ENCODE data around the gene C4B.
"Not testable (repeated sequence)": the region's sequence is repeated elsewhere in the genome, so short reads cannot be mapped to it uniquely, and the experiment has no call there.

Gene C4B

GRCh38 chr6:32014547-32014946 is at the start of gene C4B:
C4B (plus strand) TSS chr6:32014795; CDS start chr6:32014846, 51 bp downstream.
- not testable (repeated sequence) for DNase-seq

DNA sequence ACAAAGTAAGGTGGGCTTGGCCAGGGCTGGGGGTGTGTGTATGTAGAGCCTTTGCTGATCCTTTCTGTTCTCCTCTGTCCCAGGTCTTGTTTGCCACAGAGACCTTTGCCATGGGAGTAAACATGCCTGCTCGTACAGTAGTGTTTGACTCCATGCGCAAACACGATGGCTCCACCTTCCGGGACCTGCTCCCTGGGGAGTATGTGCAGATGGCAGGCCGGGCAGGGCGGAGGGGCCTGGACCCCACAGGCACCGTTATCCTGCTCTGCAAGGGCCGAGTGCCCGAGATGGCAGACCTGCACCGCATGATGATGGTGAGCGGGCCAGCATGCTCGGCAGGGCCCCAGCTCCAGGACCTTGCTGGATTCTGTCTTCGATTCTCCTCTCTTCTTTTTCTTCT is 48.9 kb upstream of the C4B start:
- no peak for DNase-seq

DNA sequence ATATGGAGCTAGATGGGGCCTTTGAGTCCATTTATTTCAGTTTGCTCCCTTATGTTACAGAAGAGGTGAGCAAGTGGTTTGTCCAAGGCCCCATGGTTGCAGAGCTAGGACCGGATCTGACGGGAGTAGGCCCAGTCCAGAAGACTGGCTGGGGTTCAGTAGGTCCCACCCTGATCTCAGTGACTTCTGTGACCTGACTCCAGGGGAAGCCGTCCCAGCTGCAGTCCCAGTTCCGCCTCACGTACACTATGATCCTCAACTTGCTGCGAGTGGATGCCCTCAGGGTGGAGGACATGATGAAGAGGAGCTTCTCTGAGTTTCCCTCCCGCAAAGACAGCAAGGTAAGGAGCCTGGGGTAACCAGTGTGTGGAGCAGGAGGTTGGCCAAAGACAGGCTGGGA is 48.1 kb upstream of the C4B start:
- DNase-seq = no peak

- DNase-seq = no peak
Observed at GRCh38 chr6:31966997-31967925, 47.3 kb upstream of the C4B start.

DNA sequence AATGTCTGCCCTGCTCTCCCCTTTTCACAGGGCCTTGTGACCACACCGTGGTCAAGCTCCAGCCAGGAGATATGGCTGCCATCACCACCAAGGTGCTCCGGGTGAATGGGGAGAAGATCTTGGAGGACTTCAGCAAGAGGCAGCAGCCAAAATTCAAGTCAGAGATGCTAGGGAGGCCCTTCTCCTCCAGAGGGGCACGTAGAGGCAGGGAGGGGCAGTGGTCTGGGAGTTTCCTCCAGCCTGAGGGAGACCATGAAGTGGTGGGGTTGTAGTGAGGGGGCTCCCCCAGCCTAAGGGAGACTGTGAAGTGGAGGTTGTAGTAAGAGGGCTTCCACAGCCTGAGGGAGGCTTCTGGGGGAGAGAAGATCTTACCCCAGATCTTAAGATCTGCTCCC is 46.7 kb upstream of the C4B start:
- no peak for DNase-seq

- no peak for DNase-seq
Observed at GRCh38 chr6:31968326-31968725, 46.3 kb upstream of the C4B start.

DNA sequence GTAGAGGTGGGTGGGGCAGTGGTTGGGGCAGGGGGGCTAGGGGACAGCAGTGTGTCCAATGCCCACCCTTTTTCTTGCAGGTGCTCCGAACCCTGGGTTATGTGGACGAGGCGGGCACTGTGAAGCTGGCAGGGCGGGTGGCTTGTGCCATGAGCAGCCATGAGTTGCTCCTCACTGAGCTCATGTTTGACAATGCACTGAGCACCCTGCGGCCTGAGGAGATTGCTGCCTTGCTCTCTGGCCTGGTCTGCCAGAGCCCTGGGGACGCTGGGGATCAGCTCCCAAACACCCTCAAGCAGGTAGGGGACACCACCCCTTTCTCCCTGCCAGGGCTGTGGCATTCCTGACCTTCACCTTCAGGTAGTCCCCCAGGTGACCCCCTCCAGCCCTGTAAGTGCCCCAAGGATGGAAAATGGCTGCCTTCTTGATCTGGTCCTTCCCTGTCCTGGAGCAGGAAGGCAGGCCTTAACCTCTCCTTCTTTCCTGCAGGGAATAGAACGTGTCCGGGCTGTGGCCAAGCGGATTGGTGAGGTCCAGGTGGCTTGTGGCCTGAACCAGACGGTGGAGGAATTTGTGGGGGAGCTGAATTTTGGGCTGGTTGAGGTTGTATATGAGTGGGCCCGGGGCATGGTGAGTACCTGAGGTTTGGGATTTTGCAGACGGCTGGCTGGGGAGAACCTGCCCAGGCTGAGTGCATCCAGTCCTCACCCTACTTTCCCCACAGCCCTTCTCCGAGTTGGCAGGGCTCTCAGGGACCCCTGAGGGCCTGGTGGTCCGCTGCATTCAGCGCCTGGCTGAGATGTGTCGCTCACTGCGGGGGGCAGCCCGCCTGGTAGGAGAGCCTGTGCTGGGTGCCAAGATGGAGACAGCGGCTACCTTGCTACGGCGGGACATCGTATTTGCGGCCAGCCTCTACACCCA is 45.5 kb upstream of the C4B start:
- no peak for DNase-seq

- no peak for DNase-seq
Observed at GRCh38 chr6:31969712-31970603, 44.6 kb upstream of the C4B start.

GRCh38 chr6:31970604-31971271 is 43.9 kb upstream of the C4B start:
- DNase-seq = no peak

DNA sequence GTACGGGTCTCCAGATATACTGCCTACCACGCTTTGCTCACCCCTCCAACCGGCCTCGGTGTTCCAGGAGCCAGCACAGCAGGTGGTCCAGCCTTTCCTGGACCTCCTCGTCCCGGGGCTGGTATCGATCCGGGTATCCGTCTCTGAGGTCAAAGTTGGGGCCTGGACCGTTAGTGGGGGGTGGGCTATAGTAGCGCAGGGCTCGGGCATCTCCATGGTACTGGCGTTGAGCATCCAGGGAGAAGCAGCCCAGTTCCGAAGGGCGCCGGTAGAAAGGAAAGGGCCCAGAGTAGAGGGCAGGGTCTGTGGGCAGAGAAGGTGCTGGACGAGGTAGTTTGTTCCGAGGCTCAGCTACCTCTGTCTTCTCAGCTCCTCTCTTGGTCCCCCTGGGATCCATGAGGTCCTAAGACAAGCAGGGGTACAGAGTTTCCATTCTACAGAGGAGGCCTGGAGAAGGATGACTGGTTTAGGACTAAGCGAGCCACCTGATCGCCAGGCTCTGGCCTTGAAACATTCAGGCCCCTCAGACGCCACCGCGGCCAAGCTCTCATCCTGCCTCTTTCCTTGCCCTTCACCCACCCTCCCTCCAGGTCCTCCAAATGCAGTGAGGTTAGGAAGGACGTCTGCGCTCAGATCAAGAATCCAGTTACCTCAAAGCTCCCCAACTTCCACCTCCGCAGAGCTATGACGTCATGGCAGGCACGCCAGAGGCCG is 43.2 kb upstream of the C4B start:
- no peak for DNase-seq

DNA sequence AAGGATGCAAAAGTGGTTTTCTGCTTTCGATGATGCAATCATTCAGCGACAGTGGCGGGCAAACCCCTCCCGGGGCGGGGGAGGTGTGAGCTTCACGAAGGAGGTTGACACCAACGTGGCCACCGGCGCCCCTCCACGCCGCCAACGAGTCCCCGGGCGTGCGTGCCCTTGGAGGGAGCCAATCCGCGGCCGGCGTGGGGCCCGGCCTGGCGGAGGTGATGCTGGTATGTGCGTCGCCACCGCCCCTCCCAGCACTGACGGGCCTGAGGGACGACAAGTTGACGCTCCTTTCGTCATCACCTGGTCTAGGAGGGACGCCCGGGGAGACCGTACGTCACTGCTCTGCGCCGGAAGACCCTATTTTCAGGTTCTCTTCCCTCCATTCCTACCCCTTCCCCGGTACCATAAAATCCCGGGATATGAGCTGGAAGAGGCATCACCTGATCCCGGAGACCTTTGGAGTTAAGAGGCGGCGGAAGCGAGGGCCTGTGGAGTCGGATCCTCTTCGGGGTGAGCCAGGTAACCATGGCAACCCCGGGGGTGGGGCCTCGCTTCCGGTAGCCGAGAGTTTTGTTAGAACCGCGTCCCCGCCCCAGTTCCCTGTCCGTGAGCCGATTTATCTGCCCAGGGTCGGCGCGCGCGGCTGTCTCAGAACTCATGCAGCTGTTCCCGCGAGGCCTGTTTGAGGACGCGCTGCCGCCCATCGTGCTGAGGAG is 42.4 kb upstream of the C4B start, which contains the start of gene DXO:
Gene DXO, minus strand, starts transcription at position 146 of the 716 bp plus-strand sequence. CDS start 463 bp downstream, outside the sequence.
- peak; percentile 96 to 97 for DNase-seq

- no peak for DNase-seq
Observed at GRCh38 chr6:31972709-31973350, 41.8 kb upstream of the C4B start.

DNA sequence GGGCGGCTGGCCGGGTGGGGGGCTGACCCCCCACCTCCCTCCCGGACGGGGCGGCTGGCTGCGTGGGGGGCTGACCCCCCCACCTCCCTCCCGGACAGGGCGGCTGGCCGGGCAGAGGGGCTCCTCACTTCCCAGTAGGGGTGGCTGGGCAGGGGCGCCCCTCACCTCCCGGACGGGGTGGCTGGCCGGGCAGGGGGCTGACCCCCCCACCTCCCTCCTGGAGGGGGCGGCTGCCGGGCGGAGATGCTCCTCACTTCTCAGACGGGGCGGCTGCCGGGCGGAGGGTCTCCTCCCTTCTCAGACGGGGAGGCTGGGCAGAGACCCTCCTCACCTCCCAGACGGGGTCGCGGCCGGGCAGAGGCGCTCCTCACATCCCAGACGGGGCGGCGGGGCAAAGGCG is 38.5 kb upstream of the C4B start:
- not testable (repeated sequence) for DNase-seq

DNA sequence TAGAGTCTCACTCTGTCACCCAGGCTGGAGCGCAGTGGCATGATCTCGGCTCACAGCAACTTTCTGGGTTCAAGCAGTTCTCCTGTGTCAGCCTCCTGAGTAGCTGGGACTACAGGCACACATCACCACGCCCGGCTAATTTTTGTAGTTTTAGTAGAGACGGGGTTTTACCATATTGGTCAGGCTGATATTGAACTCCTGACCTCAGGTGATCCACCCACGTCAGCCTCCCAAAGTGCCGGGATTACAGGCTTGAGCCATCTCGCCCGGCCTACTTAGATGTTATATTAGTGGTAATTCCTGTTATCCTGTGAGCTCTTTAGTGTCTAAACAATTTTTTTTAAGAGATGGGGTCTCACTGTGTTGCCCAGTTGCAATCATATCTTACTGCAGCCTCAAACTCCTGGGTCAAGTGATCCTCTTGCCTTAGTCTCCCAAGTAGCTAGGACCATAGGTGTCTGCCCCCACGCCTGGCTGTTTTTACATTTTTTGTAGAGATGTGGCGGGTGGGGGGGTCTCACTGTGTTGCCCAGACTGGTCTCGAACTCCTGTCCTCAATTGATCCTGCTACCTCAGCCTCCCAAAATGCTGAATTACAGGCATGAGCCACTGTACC is 36.7 kb upstream of the C4B start:
- no peak for DNase-seq

- DNase-seq = no peak
Observed at GRCh38 chr6:31978831-31979230, 35.8 kb upstream of the C4B start.

GRCh38 chr6:31979238-31979898 is 35.2 kb upstream of the C4B start:
- no peak for DNase-seq

- not testable (repeated sequence) for DNase-seq
Observed at GRCh38 chr6:31980195-31980876, 34.3 kb upstream of the C4B start.

GRCh38 chr6:31980998-31981397 is 33.6 kb upstream of the C4B start:
- not testable (repeated sequence) for DNase-seq
